C4-2B (cell line): ENCODE measurements around the gene MAGOHB.

Source experiments
- H3K27ac ChIP-seq: fragments of 450-650 bp; 2 replicates; pipeline ENCODE4 v1.5.1; 2017
- ZFX ChIP-seq: fragments of 450-650 bp; IDR thresholded peaks from 2 replicates; pipeline ENCODE4 v1.6.1; 2017
- TF ChIP-seq, protein P1 (sequence below): fragments of 450-650 bp; conservative IDR thresholded peaks from 2 replicates; pipeline ENCODE4 v1.5.1; 2017; ENCODE audit warnings: mild to moderate bottlenecking

MAGOHB gene

DNA sequence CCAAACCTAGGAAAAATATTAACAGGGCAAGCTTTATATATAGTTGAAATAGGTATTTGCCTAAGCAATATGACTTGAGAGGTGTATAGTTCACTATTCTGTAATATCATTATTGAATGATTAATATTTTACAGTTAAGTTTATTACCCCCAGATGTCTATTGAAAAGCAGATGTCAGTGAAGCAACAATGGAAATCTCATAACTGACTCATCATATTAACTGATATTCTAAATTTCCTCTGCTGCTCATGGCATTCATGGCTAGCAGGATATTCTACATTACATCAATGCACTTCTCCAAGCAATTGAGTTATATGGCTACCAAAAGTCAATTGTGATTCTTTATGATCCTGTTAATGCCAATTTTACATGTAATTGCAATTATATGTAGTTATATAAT lies 9.7 kb upstream of the MAGOHB start:
- no peak overlapping the region for H3K27ac ChIP-seq
- TF ChIP-seq, protein P1, sequence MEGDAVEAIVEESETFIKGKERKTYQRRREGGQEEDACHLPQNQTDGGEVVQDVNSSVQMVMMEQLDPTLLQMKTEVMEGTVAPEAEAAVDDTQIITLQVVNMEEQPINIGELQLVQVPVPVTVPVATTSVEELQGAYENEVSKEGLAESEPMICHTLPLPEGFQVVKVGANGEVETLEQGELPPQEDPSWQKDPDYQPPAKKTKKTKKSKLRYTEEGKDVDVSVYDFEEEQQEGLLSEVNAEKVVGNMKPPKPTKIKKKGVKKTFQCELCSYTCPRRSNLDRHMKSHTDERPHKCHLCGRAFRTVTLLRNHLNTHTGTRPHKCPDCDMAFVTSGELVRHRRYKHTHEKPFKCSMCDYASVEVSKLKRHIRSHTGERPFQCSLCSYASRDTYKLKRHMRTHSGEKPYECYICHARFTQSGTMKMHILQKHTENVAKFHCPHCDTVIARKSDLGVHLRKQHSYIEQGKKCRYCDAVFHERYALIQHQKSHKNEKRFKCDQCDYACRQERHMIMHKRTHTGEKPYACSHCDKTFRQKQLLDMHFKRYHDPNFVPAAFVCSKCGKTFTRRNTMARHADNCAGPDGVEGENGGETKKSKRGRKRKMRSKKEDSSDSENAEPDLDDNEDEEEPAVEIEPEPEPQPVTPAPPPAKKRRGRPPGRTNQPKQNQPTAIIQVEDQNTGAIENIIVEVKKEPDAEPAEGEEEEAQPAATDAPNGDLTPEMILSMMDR, result no peak
- no peak for TF ChIP-seq ZFX

DNA sequence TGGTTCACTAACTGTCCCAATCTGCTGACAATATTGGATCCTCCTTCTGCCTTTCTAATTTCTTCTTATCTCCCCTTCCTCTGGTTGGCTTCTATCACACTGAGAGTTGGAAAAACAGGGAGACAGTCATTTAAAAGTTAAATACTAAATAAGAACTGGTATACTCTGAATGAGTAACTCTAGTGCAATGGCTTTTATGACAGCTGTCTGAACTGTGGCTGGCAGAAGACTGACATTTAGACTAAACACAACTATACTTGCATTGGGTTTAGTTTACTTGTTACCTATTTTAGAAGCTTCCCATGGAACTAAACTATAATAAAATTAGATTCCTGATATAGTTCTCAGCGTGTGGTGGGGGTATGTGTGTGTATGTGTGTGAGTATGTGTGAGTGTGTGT lies 7.9 kb upstream of the MAGOHB start:
- TF ChIP-seq ZFX, result no peak
- TF ChIP-seq, protein P1, result no peak
- no peak overlapping the region for H3K27ac ChIP-seq

GRCh38 chr12:10620078-10620779 lies 6.8 kb upstream of the MAGOHB start:
- TF ChIP-seq, protein P1, result no peak
- no peak for TF ChIP-seq ZFX
- H3K27ac ChIP-seq, result no peak overlapping the region

- no peak overlapping the region for H3K27ac ChIP-seq
- TF ChIP-seq, protein P1, result no peak
- TF ChIP-seq ZFX, result no peak
These were observed 5.1 kb upstream of the MAGOHB start for GRCh38 chr12:10618338-10618987.

DNA sequence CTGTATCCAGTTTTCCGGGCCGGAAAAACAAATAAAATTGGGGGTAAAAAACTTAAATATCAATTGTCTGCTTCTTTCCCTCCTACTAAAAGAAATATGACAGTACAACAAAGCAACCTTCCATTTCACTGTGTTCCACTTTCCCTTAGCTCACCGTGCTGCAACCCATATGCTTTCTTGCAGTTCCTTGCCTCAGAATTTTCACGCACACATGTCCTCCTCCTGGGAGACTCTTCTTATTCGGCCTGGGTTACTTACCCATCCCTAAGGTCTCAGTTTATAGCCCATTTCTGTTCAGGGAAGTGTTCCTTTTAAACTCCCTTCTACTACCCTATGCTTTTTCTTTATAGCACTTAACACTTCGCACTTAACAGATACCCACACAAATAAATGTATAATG lies 4.5 kb upstream of the MAGOHB start:
- no peak for TF ChIP-seq ZFX
- TF ChIP-seq, protein P1, result no peak
- no peak overlapping the region for H3K27ac ChIP-seq

GRCh38 chr12:10615532-10615931 lies 2.1 kb upstream of the MAGOHB start:
- TF ChIP-seq, protein P1, result peak; percentile 43
- TF ChIP-seq ZFX, result no peak
- peak overlapping the region; percentile 54 for H3K27ac ChIP-seq

- TF ChIP-seq, protein P1, result no peak
- no peak for TF ChIP-seq ZFX
- H3K27ac ChIP-seq, result no peak overlapping the region
These were observed 604 bp upstream of the MAGOHB start for GRCh38 chr12:10614056-10614370.
